Memory B cell (primary cell): ENCODE results near the gene FOXK2.
"Not testable (repeated sequence)": the region's sequence is repeated elsewhere in the genome, so short reads cannot be mapped to it uniquely, and the experiment has no call there.

Source experiments
- ATAC-seq: fragments of 150-1000 bp; cut with Tn5 transposase; 2 replicates; pipeline ENCODE4 v1.10.0; 2021; ENCODE audit warnings: low read depth, mild to moderate bottlenecking, moderate library complexity
- DNase-seq, 2 donors: peaks; one replicate each; pipeline ENCODE4 v3.0.0; 2022; ENCODE audit warnings: low spot score in 2 of 2
- H3K27ac Mint-ChIP-seq: one replicate; pipeline ENCODE4 v1.8.0; 2022; ENCODE audit warnings: mild to moderate bottlenecking, moderate library complexity, mixed read lengths
- H3K27me3 Mint-ChIP-seq: one replicate; pipeline ENCODE4 v1.8.0; 2022; ENCODE audit warnings: mixed read lengths
- H3K36me3 Mint-ChIP-seq: one replicate; pipeline ENCODE4 v1.8.0; 2022; ENCODE audit warnings: mild to moderate bottlenecking, mixed read lengths
- H3K4me1 Mint-ChIP-seq: one replicate; pipeline ENCODE4 v1.8.0; 2022; ENCODE audit warnings: mixed read lengths
- H3K4me3 Mint-ChIP-seq: one replicate; pipeline ENCODE4 v1.8.0; 2022; ENCODE audit warnings: mild to moderate bottlenecking, moderate library complexity, mixed read lengths
- H3K9me3 Mint-ChIP-seq: one replicate; pipeline ENCODE4 v1.8.0; 2022; ENCODE audit warnings: mixed read lengths

FOXK2 gene

GRCh38 chr17:82574041-82574440 is 54.5 kb downstream of the FOXK2 start:
- no peak overlapping the region for H3K4me3 Mint-ChIP-seq
- peaks cover 19% of the 10 kb centered on the region for H3K36me3 Mint-ChIP-seq
- H3K4me1 Mint-ChIP-seq = no peaks in the 10 kb centered on the region
- no peaks in the 10 kb centered on the region for H3K9me3 Mint-ChIP-seq
- DNase-seq = no peak
- ATAC-seq = no peak
- H3K27me3 Mint-ChIP-seq = no peaks in the 10 kb centered on the region
- no peak overlapping the region for H3K27ac Mint-ChIP-seq

- ATAC-seq, H3K9me3 Mint-ChIP-seq, H3K4me3 Mint-ChIP-seq, DNase-seq, H3K27ac Mint-ChIP-seq, H3K27me3 Mint-ChIP-seq, H3K4me1 Mint-ChIP-seq: not testable (repeated sequence)
- peaks cover 19% of the 10 kb centered on the region for H3K36me3 Mint-ChIP-seq
These were observed 56.2 kb downstream of the FOXK2 start for GRCh38 chr17:82575581-82576221.

- no peak for DNase-seq
- H3K4me1 Mint-ChIP-seq = peaks cover 2% of the 10 kb centered on the region
- H3K9me3 Mint-ChIP-seq = no peaks in the 10 kb centered on the region
- ATAC-seq = no peak
- no peak overlapping the region for H3K27ac Mint-ChIP-seq
- H3K27me3 Mint-ChIP-seq = no peaks in the 10 kb centered on the region
- H3K36me3 Mint-ChIP-seq = peaks cover 14% of the 10 kb centered on the region
- no peak overlapping the region for H3K4me3 Mint-ChIP-seq
These were observed 57.8 kb downstream of the FOXK2 start for GRCh38 chr17:82577300-82577699.

- not testable (repeated sequence) for DNase-seq, H3K4me3 Mint-ChIP-seq, H3K9me3 Mint-ChIP-seq, H3K36me3 Mint-ChIP-seq, H3K4me1 Mint-ChIP-seq, ATAC-seq, H3K27me3 Mint-ChIP-seq
- peak overlapping the region; percentile 55 for H3K27ac Mint-ChIP-seq
These were observed 60.4 kb downstream of the FOXK2 start for GRCh38 chr17:82579969-82580368.

GRCh38 chr17:82582213-82582612 is 62.7 kb downstream of the FOXK2 start:
- no peak overlapping the region for H3K4me3 Mint-ChIP-seq
- no peaks in the 10 kb centered on the region for H3K27me3 Mint-ChIP-seq
- no peaks in the 10 kb centered on the region for H3K9me3 Mint-ChIP-seq
- no peak for DNase-seq
- no peak for ATAC-seq
- H3K36me3 Mint-ChIP-seq = peaks cover 6% of the 10 kb centered on the region
- H3K4me1 Mint-ChIP-seq = peaks cover 6% of the 10 kb centered on the region
- no peak overlapping the region for H3K27ac Mint-ChIP-seq

GRCh38 chr17:82582709-82583108 is 63.2 kb downstream of the FOXK2 start:
- no peak overlapping the region for H3K4me3 Mint-ChIP-seq
- H3K9me3 Mint-ChIP-seq = no peaks in the 10 kb centered on the region
- H3K27ac Mint-ChIP-seq = no peak overlapping the region
- H3K4me1 Mint-ChIP-seq = peaks cover 7% of the 10 kb centered on the region
- DNase-seq = no peak
- no peaks in the 10 kb centered on the region for H3K27me3 Mint-ChIP-seq
- ATAC-seq = no peak
- H3K36me3 Mint-ChIP-seq = peaks cover 9% of the 10 kb centered on the region

GRCh38 chr17:82583720-82584234 is 64.2 kb downstream of the FOXK2 start:
- H3K27me3 Mint-ChIP-seq = no peaks in the 10 kb centered on the region
- no peak overlapping the region for H3K4me3 Mint-ChIP-seq
- no peak overlapping the region for H3K27ac Mint-ChIP-seq
- H3K36me3 Mint-ChIP-seq = peaks cover 14% of the 10 kb centered on the region
- peaks cover 7% of the 10 kb centered on the region for H3K4me1 Mint-ChIP-seq
- DNase-seq (no peak), ATAC-seq (peak; percentile 64)
- no peaks in the 10 kb centered on the region for H3K9me3 Mint-ChIP-seq

GRCh38 chr17:82585935-82586575 is 66.5 kb downstream of the FOXK2 start:
- H3K36me3 Mint-ChIP-seq = peaks cover 14% of the 10 kb centered on the region
- not testable (repeated sequence) for H3K9me3 Mint-ChIP-seq, DNase-seq, H3K4me1 Mint-ChIP-seq, ATAC-seq, H3K4me3 Mint-ChIP-seq, H3K27me3 Mint-ChIP-seq
- H3K27ac Mint-ChIP-seq = peak overlapping the region; percentile 86

- peaks cover 14% of the 10 kb centered on the region for H3K36me3 Mint-ChIP-seq
- DNase-seq (no peak), ATAC-seq (no peak)
- H3K4me3 Mint-ChIP-seq = no peak overlapping the region
- peak overlapping the region; percentile 86 for H3K27ac Mint-ChIP-seq
- H3K4me1 Mint-ChIP-seq = peaks cover 7% of the 10 kb centered on the region
- H3K9me3 Mint-ChIP-seq = no peaks in the 10 kb centered on the region
- H3K27me3 Mint-ChIP-seq = no peaks in the 10 kb centered on the region
These were observed 67.2 kb downstream of the FOXK2 start for GRCh38 chr17:82586576-82587233.

GRCh38 chr17:82587234-82588086 is 67.9 kb downstream of the FOXK2 start:
- ATAC-seq (no peak), DNase-seq (no peak)
- Mint-ChIP-seq H3K4me1 (peaks cover 12% of the 10 kb centered on the region), H3K9me3 (no peaks in the 10 kb centered on the region), H3K4me3 (no peak overlapping the region), H3K27ac (peak overlapping the region; percentile 86), H3K36me3 (peaks cover 13% of the 10 kb centered on the region), H3K27me3 (no peaks in the 10 kb centered on the region)

- Mint-ChIP-seq H3K27ac (peak overlapping the region; percentile 68), H3K4me1 (peaks cover 17% of the 10 kb centered on the region), H3K9me3 (no peaks in the 10 kb centered on the region), H3K4me3 (no peak overlapping the region), H3K27me3 (no peaks in the 10 kb centered on the region), H3K36me3 (peaks cover 13% of the 10 kb centered on the region)
- DNase-seq = no peak
- ATAC-seq = no peak
These were observed 69.0 kb downstream of the FOXK2 start for GRCh38 chr17:82588266-82589175.

GRCh38 chr17:82589851-82590180 is 70.3 kb downstream of the FOXK2 start:
- Mint-ChIP-seq H3K27me3 (no peaks in the 10 kb centered on the region), H3K4me3 (no peak overlapping the region), H3K9me3 (no peaks in the 10 kb centered on the region), H3K36me3 (peaks cover 13% of the 10 kb centered on the region), H3K4me1 (peaks cover 23% of the 10 kb centered on the region), H3K27ac (no peak overlapping the region)
- ATAC-seq (no peak), DNase-seq (no peak)

- peaks cover 25% of the 10 kb centered on the region for H3K4me1 Mint-ChIP-seq
- H3K27me3 Mint-ChIP-seq = no peaks in the 10 kb centered on the region
- DNase-seq = no peak
- H3K36me3 Mint-ChIP-seq = peaks cover 13% of the 10 kb centered on the region
- ATAC-seq = no peak
- H3K9me3 Mint-ChIP-seq = no peaks in the 10 kb centered on the region
- no peak overlapping the region for H3K27ac Mint-ChIP-seq
- H3K4me3 Mint-ChIP-seq = no peak overlapping the region
These were observed 70.7 kb downstream of the FOXK2 start for GRCh38 chr17:82590216-82590615.
